ENCODE data around the gene VEGFD.

Gene VEGFD

GRCh38 chrX:15299941-15300851 lies 84.0 kb downstream of the VEGFD start:
- DNase-seq, result no peak

- DNase-seq, result no peak
These were observed 85.4 kb downstream of the VEGFD start for GRCh38 chrX:15298780-15299179.

GRCh38 chrX:15298201-15298600 lies 86.0 kb downstream of the VEGFD start:
- no peak for DNase-seq
